ENCODE measurements around the gene SMCO1. TPM values are rescaled to one million over a fixed set of nuclear protein-coding genes. Genes with fewer than 3 reads are reported as not detected.

The SMCO1 gene
- polyA plus RNA-seq, 3 donors: not detected

- Histone ChIP-seq H3K4me3 (replicated peaks in 1 of 3; ENCODE audit: low read depth in 2 of 3, low read length in 3 of 3) (no peak overlapping the region), H3K27me3 (ENCODE audit: control insufficient read depth in 2 of 2, insufficient read depth in 2 of 2, low read length in 2 of 2) (no peaks in the 10 kb centered on the region), H3K9me3 (replicated peaks in 1 of 2; ENCODE audit: control insufficient read depth in 1 of 2, insufficient read depth in 1 of 2, low read length in 2 of 2) (no peaks in the 10 kb centered on the region), H3K27ac (ENCODE audit: low read depth in 1 of 2, low read length in 2 of 2) (no peak overlapping the region), H3K36me3 (replicated peaks in 1 of 2; ENCODE audit: control insufficient read depth in 1 of 2, insufficient read depth in 2 of 2, low read length in 2 of 2) (peaks cover 10 to 51% of the 10 kb centered on the region in 2 donors), H3K79me2 (ENCODE audit: insufficient read depth, low read length) (peaks cover 28% of the 10 kb centered on the region), H4K20me1 (ENCODE audit: insufficient read depth, low read length) (no peaks in the 10 kb centered on the region), H3K9ac (ENCODE audit: insufficient read depth, low read length, poor library complexity, severe bottlenecking) (peak overlapping the region; percentile 4), H3K4me2 (replicated peaks; ENCODE audit: extremely low read depth, low read length, poor library complexity, severe bottlenecking) (no peak overlapping the region), H3K4me1 (ENCODE audit: control insufficient read depth in 1 of 2, insufficient read depth in 2 of 2, low read length in 2 of 2) (peaks cover 4 to 15% of the 10 kb centered on the region in 2 donors), H2AFZ (ENCODE audit: insufficient read depth, low read depth, low read length, poor library complexity, severe bottlenecking) (no peak overlapping the region)
- Mint-ChIP-seq H3K27me3 (ENCODE audit: low read depth in 3 of 3) (no peaks in the 10 kb centered on the region), H3K27ac (no peak overlapping the region), H3K4me1 (peaks cover 19% of the 10 kb centered on the region), H3K4me3 (no peak overlapping the region), H3K36me3 (peaks cover 29 to 42% of the 10 kb centered on the region in 2 donors), H3K9me3 (no peaks in the 10 kb centered on the region)
- intact Hi-C loops (cut with micrococcal nuclease): no loop called here
- WGBS (ENCODE audit: insufficient coverage): 75% methylated on average over 2 of the region's 3 CpGs
- DNase-seq: no peak
- no peak for TF ChIP-seq CTCF (IDR thresholded peaks at IDR 0.05)
These were observed 44.7 kb upstream of the SMCO1 start for GRCh38 chr3:196559826-196560225.

GRCh38 chr3:196558476-196558875 lies 43.3 kb upstream of the SMCO1 start:
- Histone ChIP-seq H3K9ac (ENCODE audit: insufficient read depth, low read length, poor library complexity, severe bottlenecking) (no peak overlapping the region), H3K27me3 (ENCODE audit: control insufficient read depth in 2 of 2, insufficient read depth in 2 of 2, low read length in 2 of 2) (no peaks in the 10 kb centered on the region), H4K20me1 (ENCODE audit: insufficient read depth, low read length) (no peaks in the 10 kb centered on the region), H3K9me3 (replicated peaks in 1 of 2; ENCODE audit: control insufficient read depth in 1 of 2, insufficient read depth in 1 of 2, low read length in 2 of 2) (no peaks in the 10 kb centered on the region), H3K36me3 (replicated peaks in 1 of 2; ENCODE audit: control insufficient read depth in 1 of 2, insufficient read depth in 2 of 2, low read length in 2 of 2) (peaks cover 10 to 49% of the 10 kb centered on the region in 2 donors), H3K4me3 (replicated peaks in 1 of 3; ENCODE audit: low read depth in 2 of 3, low read length in 3 of 3) (no peak overlapping the region), H3K4me1 (ENCODE audit: control insufficient read depth in 1 of 2, insufficient read depth in 2 of 2, low read length in 2 of 2) (peaks cover 15 to 22% of the 10 kb centered on the region in 2 donors), H3K4me2 (replicated peaks; ENCODE audit: extremely low read depth, low read length, poor library complexity, severe bottlenecking) (no peak overlapping the region), H2AFZ (ENCODE audit: insufficient read depth, low read depth, low read length, poor library complexity, severe bottlenecking) (no peak overlapping the region), H3K27ac (ENCODE audit: low read depth in 1 of 2, low read length in 2 of 2) (no peak overlapping the region), H3K79me2 (ENCODE audit: insufficient read depth, low read length) (peaks cover 15% of the 10 kb centered on the region)
- no peak for TF ChIP-seq CTCF (IDR thresholded peaks at IDR 0.05)
- H3K9me3 Mint-ChIP-seq: no peaks in the 10 kb centered on the region
- H3K27ac Mint-ChIP-seq: no peak overlapping the region
- H3K4me1 Mint-ChIP-seq: peaks cover 24% of the 10 kb centered on the region
- H3K27me3 Mint-ChIP-seq (ENCODE audit: low read depth in 3 of 3): no peaks in the 10 kb centered on the region
- no peak overlapping the region for H3K4me3 Mint-ChIP-seq
- peaks cover 25 to 33% of the 10 kb centered on the region in 2 donors for H3K36me3 Mint-ChIP-seq
- intact Hi-C loops (cut with micrococcal nuclease): no loop called here
- no peak for DNase-seq
